ENCODE results near the gene GRID2.

DNA sequence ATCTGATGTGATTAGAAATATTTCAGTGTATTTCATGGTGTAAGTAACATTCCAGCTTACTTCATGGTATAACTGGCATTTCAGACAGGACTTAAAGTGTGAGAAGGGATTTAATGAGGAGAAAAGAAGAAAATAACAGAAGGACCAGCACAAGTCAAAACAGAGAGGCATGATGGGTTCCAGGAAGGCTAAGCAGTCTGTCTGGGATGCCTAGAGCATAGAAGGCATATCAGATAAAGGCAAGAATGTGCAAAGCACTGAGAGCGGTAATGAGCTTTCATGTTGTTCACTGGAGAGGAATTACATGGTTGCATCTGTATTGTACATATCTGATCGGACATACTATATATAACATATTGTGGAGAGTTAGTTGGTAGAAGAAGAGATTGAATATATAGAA, 54.2 kb downstream of the GRID2 start:
- TF ChIP-seq, protein P1, sequence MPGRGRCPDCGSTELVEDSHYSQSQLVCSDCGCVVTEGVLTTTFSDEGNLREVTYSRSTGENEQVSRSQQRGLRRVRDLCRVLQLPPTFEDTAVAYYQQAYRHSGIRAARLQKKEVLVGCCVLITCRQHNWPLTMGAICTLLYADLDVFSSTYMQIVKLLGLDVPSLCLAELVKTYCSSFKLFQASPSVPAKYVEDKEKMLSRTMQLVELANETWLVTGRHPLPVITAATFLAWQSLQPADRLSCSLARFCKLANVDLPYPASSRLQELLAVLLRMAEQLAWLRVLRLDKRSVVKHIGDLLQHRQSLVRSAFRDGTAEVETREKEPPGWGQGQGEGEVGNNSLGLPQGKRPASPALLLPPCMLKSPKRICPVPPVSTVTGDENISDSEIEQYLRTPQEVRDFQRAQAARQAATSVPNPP (CRISPR knock-in tag; IDR thresholded peaks at IDR 0.05), result no peak
- TF ChIP-seq ZNF354B (CRISPR knock-in tag; IDR thresholded peaks at IDR 0.05) (no peak), HNRNPL (IDR thresholded peaks at IDR 0.05; ENCODE audit: low read depth, low read length) (no peak), CBX5 (CRISPR knock-in tag; IDR thresholded peaks at IDR 0.05; ENCODE audit: borderline replicate concordance) (no peak), ZNF101 (CRISPR knock-in tag; IDR thresholded peaks at IDR 0.05; ENCODE audit: borderline replicate concordance, low read depth) (no peak), RAD21 (CRISPR knock-in tag; IDR thresholded peaks at IDR 0.05) (no peak), NPAS2 (CRISPR knock-in tag; IDR thresholded peaks at IDR 0.05; ENCODE audit: borderline replicate concordance) (no peak)
- TF ChIP-seq, protein P2, sequence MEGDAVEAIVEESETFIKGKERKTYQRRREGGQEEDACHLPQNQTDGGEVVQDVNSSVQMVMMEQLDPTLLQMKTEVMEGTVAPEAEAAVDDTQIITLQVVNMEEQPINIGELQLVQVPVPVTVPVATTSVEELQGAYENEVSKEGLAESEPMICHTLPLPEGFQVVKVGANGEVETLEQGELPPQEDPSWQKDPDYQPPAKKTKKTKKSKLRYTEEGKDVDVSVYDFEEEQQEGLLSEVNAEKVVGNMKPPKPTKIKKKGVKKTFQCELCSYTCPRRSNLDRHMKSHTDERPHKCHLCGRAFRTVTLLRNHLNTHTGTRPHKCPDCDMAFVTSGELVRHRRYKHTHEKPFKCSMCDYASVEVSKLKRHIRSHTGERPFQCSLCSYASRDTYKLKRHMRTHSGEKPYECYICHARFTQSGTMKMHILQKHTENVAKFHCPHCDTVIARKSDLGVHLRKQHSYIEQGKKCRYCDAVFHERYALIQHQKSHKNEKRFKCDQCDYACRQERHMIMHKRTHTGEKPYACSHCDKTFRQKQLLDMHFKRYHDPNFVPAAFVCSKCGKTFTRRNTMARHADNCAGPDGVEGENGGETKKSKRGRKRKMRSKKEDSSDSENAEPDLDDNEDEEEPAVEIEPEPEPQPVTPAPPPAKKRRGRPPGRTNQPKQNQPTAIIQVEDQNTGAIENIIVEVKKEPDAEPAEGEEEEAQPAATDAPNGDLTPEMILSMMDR (CRISPR knock-in tag; IDR thresholded peaks at IDR 0.05), result no peak
- TF ChIP-seq, protein P3, sequence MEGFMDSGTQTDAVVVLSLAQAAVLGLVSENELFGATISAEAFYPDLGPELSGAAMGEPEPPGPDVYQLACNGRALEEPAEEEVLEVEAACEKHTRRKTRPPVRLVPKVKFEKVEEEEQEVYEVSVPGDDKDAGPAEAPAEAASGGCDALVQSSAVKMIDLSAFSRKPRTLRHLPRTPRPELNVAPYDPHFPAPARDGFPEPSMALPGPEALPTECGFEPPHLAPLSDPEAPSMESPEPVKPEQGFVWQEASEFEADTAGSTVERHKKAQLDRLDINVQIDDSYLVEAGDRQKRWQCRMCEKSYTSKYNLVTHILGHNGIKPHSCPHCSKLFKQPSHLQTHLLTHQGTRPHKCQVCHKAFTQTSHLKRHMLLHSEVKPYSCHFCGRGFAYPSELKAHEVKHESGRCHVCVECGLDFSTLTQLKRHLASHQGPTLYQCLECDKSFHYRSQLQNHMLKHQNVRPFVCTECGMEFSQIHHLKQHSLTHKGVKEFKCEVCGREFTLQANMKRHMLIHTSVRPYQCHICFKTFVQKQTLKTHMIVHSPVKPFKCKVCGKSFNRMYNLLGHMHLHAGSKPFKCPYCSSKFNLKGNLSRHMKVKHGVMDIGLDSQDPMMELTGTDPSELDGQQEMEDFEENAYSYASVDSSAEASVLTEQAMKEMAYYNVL (CRISPR knock-in tag; IDR thresholded peaks at IDR 0.05; ENCODE audit: borderline replicate concordance), result no peak

All from HepG2 (cell line).